Neural progenitor cell (in vitro differentiated cells): Measurements from ENCODE around the gene SAV1.

Experiments
- CTCF ChIP-seq: fragments of 200-600 bp; sonication (generic); IDR thresholded peaks from 2 replicates; pipeline ENCODE4 v1.5.1; 2017; ENCODE audit warnings: antibody characterized with exemption, mild to moderate bottlenecking
- EZH2phosphoT487 ChIP-seq: fragments of 200-600 bp; sonication (generic); IDR thresholded peaks from 2 replicates; pipeline ENCODE4 v1.6.1; 2017; ENCODE audit warnings: antibody characterized with exemption

GRCh38 chr14:50657753-50658152 lies 10.4 kb downstream of the SAV1 start:
- TF ChIP-seq EZH2phosphoT487: no peak
- no peak for TF ChIP-seq CTCF
